NCI-H460 (cell line): ENCODE measurements around the gene S100B. TPM values are rescaled to one million over a fixed set of nuclear protein-coding genes. Genes with fewer than 3 reads are reported as not detected.

Source experiments
- DNase-seq: peaks from one replicate; pipeline ENCODE4 v3.0.0-alpha.2; 2016; ENCODE audit warnings: low read depth; ENCODE audit errors: extremely low read depth
- total RNA-seq: library from RNA; depleted of rRNA; stranded (reverse); fragments of >200 nt; shearing (Covaris generic); gene quantifications from 2 replicates; pipeline ENCODE4 v1.2.3, GENCODE V29; 2014

The S100B gene
- total RNA-seq, 1 experiment from 2014 or later: not detected

DNA sequence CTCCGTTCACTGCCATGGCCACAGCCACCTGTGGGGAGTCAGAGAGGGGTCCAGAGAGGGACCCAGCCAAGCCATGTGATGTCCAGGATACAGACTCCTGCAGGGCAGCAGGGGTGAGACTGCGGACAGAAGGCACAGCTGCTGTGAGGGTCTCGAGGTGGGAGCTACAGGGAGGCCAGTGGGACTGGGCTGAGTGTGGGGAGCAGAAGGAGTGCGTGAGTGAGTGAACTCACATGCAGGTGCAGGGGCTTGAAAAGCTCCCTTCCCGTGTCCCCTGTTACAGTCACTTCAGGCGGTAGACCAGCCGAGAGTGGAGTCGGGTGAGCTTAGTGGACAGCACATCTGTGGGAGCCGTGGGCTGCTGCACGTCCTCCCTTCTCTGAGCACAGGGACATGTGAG lies 42.4 kb downstream of the S100B start:
- DNase-seq: no peak

DNA sequence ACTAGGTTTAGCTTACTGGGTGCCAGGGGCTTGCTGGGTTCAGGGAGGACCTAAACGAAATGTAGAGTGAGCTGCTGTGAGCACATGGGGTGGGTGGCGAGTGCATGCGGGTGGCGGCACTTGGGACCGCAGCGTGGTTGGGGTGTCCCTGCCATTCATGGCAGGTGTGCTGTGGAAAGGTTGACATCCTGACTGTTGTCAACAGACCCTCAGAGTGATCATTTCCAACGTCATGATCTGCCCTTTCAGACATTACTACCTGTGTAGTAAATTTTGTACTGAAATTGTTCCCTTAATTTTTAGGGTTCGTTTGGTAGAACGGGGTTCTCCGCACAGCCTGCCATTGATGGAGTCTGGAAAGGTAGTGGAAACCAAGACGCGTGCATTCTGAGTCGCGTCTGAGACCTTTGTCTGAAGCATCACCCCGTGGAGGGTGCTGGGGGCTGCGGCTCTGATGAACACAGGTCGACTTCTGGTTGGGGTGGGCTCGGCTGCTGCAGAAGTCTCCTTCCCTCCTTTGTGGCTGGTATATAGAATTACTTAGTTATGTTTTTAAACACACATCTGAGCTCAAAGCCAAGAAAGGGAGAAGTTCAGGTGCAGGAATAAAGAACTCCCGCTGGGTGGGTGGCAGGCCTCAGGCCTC lies 43.3 kb downstream of the S100B start:
- DNase-seq: no peak

DNA sequence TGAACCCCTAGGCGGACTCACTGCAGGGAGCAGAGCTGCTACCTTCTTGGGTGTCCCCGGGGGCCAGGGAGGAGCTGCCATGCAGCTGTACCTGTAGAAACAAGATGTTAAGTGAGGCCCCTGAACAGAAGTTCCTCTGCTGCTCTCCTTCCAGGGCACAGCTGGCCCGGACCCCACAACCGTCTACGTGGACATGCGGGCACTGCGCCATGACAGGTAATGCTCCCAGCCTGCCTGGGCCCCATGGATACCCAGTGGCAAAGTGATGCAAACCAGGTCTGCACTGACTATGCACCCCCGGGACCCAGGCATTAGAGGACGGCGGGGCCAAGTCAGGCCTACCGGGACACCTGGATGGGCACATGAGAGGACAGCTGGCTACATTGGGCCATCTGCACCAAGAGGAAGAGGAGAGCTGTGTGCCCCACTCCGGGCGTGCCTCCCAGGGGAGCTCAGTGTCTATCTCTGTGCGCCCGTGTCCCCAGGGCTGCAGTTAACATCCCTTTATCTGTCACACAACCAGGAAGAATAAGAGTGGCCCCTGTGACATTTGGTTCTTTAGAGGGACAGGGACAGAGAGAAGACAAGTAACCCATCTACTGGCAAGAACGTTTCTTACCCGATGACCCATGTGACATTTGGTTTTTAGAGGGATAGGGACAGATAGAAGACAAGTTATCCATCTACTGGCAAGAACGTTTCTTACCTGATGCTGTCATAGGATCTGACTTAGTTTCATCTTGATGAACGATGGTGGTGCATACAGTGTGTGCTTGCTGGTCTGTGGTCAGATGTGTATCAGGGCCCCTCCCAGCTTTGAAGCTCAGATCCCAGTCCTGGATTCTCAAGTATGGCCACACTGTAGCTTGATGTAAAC lies 44.1 kb downstream of the S100B start:
- no peak for DNase-seq

DNA sequence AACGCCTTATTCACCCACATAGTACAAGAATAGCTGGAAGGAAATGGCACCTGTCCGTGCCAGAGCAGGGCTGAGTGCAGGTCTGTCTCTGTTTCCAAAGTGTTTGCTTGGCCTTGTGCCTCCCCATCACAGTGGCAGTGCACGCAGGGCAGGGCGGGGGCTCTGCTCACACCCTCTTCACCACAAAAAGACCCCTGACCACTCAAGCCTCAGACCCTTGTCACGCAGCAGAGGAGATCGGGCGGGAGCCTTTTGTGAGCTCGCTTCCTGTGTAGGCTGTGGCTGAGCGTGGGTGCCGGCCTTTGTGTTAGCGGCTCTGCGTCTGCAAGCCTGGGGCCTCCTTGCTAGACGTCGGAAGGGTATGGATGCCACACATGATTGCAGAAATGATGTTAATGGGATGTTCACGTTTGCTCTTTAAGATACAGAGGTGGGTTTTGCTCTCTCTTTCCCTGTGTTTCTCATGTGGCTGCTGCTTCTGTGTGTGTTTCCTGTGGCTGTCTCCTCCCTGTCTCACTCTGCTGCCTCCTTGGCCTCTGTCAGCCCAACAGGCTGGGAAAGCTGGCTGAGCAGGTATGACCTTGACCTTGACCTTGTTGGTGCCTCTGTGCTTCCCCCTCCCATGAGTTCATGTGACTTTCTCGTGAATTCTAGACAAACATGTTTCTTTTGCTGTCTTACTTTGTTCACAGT lies 45.4 kb downstream of the S100B start:
- DNase-seq: no peak

DNA sequence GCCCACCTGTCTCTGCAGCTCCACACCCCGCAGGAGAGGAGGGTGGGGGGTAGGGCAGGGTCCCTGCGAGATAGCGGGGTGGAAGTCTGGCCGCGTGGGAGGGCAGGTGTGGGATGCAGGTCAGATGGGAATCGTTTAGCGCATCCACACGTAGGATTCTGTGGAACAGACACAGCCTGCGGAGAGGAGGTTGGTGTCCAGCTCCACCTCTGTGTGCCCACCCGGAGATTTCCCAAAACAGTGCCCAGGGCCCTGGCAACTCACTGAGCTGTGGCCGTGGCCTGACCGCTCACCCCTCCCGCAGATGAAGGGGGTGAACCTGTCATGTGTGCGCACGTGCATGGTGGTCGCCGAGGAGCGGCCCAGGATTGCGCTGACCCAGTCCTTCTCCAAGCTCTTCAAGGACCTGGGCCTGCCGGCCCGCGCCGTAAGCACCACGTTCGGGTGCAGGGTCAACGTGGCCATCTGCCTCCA lies 46.9 kb downstream of the S100B start:
- no peak for DNase-seq

DNA sequence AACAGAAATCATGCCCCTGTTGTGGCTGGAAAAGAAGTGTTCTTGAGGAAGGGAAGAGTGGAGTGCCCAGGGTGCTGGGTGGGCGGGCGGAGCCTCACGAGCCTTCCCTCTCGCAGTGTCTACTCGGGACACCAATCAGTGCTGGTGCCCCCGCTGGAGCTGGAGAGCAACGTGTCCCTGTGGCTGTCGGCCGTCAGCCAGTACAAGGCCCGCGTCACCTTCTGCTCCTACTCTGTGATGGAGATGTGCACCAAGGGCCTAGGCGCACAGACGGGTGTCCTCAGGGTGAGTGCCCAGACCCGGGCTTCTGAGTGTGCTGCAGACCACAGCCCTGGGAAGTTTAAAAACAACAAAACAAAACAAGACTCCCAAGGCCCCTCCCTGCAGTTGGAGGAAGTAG lies 47.4 kb downstream of the S100B start:
- DNase-seq: no peak

DNA sequence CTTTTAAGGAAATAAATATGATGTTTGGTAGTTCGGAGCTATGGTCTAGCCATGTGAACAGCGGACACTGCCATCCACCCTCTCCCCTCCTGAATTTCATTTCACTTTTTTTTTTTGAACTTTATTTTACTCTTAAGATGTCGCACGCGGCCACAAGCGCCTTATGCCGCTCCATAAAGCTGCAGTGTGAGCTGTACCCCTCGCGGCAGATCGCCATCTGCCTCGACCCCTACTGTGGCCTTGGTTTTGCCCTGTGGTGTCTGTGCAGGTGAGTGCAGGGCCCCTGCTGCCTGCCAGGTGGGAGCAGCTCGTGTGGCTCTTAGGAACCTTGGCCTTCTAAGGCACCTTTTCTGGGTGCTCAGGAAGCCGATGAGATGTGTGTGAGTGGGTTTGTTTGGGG lies 48.1 kb downstream of the S100B start:
- no peak for DNase-seq

DNA sequence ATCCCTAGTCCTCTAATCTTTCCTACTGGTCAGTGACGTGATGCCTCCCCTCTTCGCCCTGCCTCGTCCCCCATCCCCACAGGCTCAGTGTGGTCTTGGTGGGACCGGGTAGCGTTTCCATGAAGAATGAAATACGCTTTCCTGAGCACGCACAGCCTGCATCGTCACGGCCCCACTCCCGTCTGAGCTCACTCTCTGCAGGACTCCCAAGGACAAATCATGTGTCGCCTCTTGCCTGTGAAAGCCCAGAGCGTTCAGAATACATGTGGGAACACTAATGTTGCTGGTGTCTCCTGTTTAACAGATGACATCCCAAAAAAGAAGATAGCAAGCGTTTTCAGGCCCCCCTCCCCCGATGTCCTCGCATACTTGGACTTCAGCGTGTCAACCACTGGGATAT lies 49.2 kb downstream of the S100B start:
- no peak for DNase-seq

DNA sequence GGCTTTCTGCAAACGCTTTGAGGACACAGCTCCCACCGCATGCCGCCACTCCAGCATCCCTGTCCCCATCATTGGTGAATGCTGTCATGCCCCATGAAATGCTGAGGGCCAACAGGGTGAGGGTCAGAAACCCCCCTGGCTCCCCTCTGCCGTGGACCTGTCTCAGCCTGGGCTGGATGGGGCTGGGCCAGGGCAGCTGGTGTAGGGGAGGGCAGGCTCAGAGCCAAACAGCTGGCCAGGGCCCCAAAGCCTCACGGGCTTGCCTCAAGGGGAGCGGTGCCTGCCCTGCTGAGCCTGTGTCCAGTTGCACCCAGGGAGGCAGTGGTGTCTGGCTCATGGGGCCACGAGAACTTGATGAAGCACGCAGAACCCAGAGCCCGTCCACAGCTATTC lies 49.7 kb downstream of the S100B start:
- DNase-seq: no peak

DNA sequence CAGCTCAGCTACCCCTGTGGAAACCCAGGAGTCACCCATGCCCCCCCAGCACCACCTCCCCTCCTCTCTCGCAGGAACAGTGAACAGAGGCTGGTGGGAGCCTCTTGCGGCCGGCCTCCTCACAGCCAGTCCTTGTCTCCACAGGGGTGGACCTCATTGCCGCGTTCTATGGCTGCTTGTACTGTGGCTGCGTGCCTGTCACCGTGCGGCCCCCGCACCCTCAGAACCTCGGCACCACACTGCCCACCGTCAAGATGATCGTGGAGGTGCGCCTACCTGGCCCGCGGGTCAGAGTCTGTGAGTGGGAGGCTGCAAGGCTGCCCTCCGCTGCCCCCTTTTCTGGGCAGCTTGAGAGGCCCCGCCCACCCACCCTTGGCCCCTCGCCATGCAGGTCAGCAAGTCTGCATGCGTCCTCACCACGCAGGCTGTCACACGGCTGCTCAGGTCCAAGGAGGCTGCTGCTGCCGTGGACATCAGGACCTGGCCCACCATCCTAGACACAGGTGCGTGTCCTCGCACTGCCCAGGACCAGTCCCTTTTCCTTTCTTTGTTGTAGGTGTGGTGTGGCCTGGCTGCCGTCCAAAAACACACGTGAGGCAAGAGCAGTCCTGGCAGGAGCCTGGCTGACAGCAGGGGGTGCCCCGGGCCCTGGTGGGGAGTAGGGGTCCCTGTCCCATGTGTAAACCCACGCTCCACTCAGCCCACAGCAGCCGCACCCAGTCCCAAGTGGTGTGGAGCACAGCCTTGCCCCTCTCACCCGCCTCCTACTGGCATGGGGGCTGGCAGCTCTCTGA lies 50.3 kb downstream of the S100B start:
- DNase-seq: no peak

DNA sequence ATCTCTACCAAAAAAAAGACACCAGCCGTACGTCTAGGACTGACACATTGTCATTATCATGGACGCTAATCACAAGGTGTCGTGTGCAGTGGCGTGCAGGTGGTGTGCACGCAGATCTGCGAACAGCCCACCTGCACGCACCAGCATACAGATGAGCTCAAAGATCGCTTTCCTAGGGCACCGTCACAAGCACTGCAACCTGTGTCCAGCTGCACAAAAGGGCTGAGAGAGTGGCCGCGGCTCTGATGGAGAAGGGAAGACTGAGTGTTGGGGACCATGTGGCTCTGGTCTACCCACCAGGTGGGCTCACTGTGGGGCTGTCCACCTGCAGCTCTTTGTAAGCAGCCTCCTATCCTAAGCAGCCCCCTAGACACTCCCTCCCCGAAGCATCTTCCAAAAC lies 50.9 kb downstream of the S100B start:
- DNase-seq: no peak

DNA sequence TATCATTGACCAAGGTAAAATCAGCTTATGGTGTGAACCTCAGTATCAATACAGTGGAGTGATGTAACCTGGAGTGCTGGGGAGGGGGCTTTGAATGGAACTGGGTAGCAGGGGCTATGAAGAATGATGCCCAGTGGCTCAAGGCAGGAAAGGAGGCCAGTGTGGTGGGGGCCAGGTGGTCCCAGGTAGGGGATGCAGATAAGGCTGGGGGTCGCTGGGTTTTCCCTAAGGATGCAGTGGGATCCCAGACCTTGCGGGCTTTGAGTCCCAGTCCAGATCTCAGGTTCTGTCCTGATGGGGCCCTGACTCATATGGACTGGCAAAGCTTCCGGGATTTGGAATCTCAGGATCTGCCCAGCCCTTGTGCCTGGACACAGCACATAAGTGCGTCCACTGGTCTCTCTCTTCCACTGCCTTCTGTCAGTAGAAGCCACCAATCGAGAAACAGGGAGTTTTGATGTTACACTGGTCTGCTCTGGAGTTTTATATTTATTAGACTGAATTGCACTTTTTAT lies 52.0 kb downstream of the S100B start:
- DNase-seq: no peak

DNA sequence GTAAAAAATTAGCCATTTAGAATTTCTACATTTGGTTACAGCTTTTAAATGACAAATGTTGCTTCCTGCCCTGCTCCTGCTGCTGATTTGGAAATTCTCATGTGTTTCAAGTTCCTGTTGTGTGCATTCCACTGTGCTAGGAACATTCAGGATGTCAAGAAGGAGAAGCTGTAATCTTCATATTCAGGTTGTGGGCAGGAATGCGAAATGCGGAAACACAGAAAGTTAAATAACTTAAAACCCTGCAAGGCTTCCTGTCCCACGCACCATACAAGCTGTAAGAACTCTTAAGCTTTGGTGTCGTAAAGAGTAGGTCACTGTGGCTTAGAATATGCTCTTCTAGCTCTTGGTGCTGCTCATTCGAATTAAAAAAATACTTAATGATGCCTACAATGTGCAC lies 52.6 kb downstream of the S100B start:
- DNase-seq: no peak

DNA sequence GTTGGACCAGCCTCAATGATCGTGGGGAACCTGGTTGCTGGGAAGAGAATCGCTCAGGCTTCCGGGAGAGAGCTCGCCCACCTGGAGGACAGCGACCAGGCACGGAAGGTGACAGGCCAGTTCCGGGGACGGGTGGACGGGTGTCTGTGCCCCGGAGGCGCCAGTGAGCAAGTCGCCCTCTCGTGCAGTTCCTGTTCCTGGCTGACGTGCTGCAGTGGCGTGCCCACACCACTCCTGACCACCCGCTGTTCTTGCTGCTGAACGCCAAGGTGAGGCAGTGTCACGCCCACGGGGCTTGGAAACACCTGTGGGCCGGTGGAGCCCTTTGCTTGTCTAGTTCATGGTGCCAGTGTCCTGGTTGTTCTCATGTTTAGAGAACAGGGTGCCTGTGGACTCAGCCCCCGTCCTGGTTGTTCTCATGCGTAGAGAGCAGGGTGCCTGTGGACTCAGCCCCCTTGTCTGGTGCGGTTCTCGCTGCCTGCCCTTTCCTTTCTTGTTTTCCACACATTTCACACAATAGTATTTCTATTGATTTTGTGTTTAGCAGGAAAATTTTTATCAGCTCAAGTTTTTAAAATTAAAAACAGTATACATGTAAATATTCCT lies 53.1 kb downstream of the S100B start:
- no peak for DNase-seq

DNA sequence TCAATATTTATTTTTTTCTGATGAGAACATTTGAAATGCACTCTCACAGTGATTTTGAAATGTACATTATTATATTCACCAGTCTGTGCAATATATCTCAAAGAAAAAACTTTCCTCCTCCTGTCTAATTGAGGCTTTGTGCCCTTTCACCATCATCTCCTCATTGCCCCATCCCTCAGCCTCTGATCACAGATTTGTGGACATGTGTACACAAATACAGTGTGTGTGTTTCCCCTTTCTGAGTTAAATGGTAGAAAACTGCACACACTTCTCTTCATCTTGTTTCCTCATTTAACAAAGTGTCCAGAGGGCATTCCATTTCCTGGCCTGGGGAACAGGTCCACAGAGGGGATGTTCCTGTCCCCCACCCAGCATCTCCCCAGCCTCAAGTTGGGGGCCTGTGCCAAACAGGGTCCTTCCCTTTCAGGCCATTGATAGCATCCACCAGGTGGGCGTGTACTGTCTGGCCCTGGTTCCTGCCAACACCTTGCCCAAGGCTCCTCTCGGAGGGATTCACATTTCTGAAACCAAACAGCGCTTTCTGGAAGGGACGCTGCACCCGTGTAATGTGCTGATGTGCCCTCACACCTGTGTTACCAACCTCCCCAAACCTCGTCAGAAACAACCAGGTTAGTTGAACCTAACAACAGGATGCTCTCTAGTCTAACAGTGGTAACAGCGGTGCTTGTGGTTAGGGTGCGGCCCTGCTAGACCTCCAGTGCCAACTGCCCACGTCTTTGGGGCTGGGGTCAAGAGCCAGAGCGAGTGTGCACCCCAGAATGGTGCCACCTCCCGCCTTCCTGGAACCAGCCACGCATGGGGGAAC lies 54.6 kb downstream of the S100B start:
- DNase-seq: no peak

DNA sequence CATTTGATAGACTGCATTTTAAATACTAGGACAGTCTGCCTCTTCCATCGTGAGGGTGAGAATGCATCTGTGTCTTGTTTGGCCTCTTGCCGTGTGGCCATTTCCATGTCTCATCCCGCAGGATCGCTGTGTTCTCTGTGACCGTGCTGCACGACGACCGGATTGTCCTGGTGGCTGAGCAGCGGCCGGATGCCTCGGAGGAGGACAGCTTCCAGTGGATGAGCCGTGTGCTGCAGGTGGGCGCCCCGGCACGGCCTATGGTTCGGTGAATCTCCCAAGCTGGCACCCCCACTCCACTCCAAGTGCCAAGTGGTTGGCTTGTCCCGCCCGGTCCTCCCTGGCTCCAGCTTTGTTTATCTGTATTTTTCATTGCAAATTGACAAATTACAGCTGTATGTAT lies 55.2 kb downstream of the S100B start:
- DNase-seq: no peak
